ENCODE results near the gene MMEL1. TPM values are rescaled to one million over a fixed set of nuclear protein-coding genes. Genes with fewer than 3 reads are reported as not detected.

Gene MMEL1
- total and polyA plus RNA-seq, 2 of the 13 experiments (the other 11 are each of a cell fraction or from before 2014, with no cell fraction given), result 0.48 TPM; not detected in 1

- no peak for TF ChIP-seq ZNF337 (CRISPR knock-in tag; IDR thresholded peaks at IDR 0.05; ENCODE audit: borderline replicate concordance, low read depth)
- TF ChIP-seq TFAP4 (IDR thresholded peaks at IDR 0.05; ENCODE audit: borderline replicate concordance, low read depth), result no peak
- no peak for TF ChIP-seq ZNF510 (CRISPR knock-in tag; IDR thresholded peaks at IDR 0.05; ENCODE audit: low read depth)
- TF ChIP-seq SOX5 (CRISPR knock-in tag; IDR thresholded peaks at IDR 0.05; ENCODE audit: borderline replicate concordance), result peak; percentile 40
- 0 out of 2 replicates have a peak, but pooled peaks have one; percentile 56 for TF ChIP-seq ZNF280B (CRISPR knock-in tag; IDR thresholded peaks at IDR 0.05; ENCODE audit: borderline replicate concordance)
- no peak for TF ChIP-seq ATF1 (CRISPR knock-in tag; IDR thresholded peaks at IDR 0.05)
- TF ChIP-seq ZNF383 (CRISPR knock-in tag; IDR thresholded peaks at IDR 0.05; ENCODE audit: borderline replicate concordance), result no peak
- no peak for TF ChIP-seq ZNF160 (CRISPR knock-in tag; IDR thresholded peaks at IDR 0.05)
- no peak for TF ChIP-seq TEAD2 (CRISPR knock-in tag; IDR thresholded peaks at IDR 0.05)
- no peak for TF ChIP-seq NFATC3 (CRISPR knock-in tag; IDR thresholded peaks at IDR 0.05)
- no peak for TF ChIP-seq TSC22D2 (CRISPR knock-in tag; IDR thresholded peaks at IDR 0.05; ENCODE audit: borderline replicate concordance)
- TF ChIP-seq NR2F1 (CRISPR knock-in tag; IDR thresholded peaks at IDR 0.05), result no peak
- peak; percentile 63; the same call in 1 of the 2 replicates for TF ChIP-seq HNF4A (CRISPR knock-in tag; IDR thresholded peaks at IDR 0.05)
- no peak for TF ChIP-seq ZNF224 (CRISPR knock-in tag; IDR thresholded peaks at IDR 0.05)
- TF ChIP-seq ZSCAN12 (CRISPR knock-in tag; IDR thresholded peaks at IDR 0.05), result no peak
- TF ChIP-seq ZNF20 (CRISPR knock-in tag; IDR thresholded peaks at IDR 0.05), result no peak
- TF ChIP-seq HDAC2 (CRISPR knock-in tag; IDR thresholded peaks at IDR 0.05), result peak; percentile 63; the same call in 1 of the 2 replicates
- peak; percentile 35; the same call in 1 of the 2 replicates for TF ChIP-seq SPEN (CRISPR knock-in tag; IDR thresholded peaks at IDR 0.05; ENCODE audit: low read depth)
- TF ChIP-seq RFXANK (CRISPR knock-in tag; IDR thresholded peaks at IDR 0.05), result no peak
- TF ChIP-seq, protein P1, sequence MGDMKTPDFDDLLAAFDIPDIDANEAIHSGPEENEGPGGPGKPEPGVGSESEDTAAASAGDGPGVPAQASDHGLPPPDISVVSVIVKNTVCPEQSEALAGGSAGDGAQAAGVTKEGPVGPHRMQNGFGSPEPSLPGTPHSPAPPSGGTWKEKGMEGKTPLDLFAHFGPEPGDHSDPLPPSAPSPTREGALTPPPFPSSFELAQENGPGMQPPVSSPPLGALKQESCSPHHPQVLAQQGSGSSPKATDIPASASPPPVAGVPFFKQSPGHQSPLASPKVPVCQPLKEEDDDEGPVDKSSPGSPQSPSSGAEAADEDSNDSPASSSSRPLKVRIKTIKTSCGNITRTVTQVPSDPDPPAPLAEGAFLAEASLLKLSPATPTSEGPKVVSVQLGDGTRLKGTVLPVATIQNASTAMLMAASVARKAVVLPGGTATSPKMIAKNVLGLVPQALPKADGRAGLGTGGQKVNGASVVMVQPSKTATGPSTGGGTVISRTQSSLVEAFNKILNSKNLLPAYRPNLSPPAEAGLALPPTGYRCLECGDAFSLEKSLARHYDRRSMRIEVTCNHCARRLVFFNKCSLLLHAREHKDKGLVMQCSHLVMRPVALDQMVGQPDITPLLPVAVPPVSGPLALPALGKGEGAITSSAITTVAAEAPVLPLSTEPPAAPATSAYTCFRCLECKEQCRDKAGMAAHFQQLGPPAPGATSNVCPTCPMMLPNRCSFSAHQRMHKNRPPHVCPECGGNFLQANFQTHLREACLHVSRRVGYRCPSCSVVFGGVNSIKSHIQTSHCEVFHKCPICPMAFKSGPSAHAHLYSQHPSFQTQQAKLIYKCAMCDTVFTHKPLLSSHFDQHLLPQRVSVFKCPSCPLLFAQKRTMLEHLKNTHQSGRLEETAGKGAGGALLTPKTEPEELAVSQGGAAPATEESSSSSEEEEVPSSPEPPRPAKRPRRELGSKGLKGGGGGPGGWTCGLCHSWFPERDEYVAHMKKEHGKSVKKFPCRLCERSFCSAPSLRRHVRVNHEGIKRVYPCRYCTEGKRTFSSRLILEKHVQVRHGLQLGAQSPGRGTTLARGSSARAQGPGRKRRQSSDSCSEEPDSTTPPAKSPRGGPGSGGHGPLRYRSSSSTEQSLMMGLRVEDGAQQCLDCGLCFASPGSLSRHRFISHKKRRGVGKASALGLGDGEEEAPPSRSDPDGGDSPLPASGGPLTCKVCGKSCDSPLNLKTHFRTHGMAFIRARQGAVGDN (CRISPR knock-in tag; IDR thresholded peaks at IDR 0.05), result peak; percentile 94
- no peak; the same call in 1 of the 2 replicates for TF ChIP-seq FOXA3 (CRISPR knock-in tag; IDR thresholded peaks at IDR 0.05)
- no peak for TF ChIP-seq SRSF1 (optimal IDR thresholded peaks at IDR 0.05; ENCODE audit: low read depth, low read length)
Observed at GRCh38 chr1:2555634-2556276, 77.1 kb downstream of the MMEL1 start (continued).

Measured in HepG2 (cell line).